Kidney (tissue), 14 donors: ENCODE results near the gene MSX1. TPM values are rescaled to one million over a fixed set of nuclear protein-coding genes. Genes with fewer than 3 reads are reported as not detected.

Experiments used
- DNase-seq, 5 donors: peaks; one replicate each; pipeline ENCODE4 v3.0.0-alpha.2; 2013 to 2020
- FAIRE-seq: peaks from 2 replicates; lab custom pipeline; 2012; peaks lifted over from hg19 to GRCh38; lab: Jason Lieb, UNC
- H3K27ac ChIP-seq, 2 donors: one replicate each; pipeline ENCODE4 v1.7.0; 2013; ENCODE audit warnings: low read depth in 2 of 2, low read length in 2 of 2, inconsistent platforms in 1 of 2
- H3K27me3 ChIP-seq: one replicate; pipeline ENCODE4 v1.7.1; 2013; ENCODE audit warnings: low read length, inconsistent platforms; ENCODE audit not compliant: control insufficient read depth, insufficient read depth
- H3K36me3 ChIP-seq, 3 donors: one replicate each; pipeline versions ENCODE4 v1.7.0 to v1.7.1; 2013; ENCODE audit warnings: low read length in 3 of 3, control low read depth in 1 of 3, inconsistent platforms in 1 of 3; ENCODE audit not compliant: insufficient read depth in 3 of 3, control insufficient read depth in 2 of 3
- H3K4me1 ChIP-seq, 3 donors: one replicate each; pipeline versions ENCODE4 v1.7.0 to v1.7.1; 2013; ENCODE audit warnings: low read length in 3 of 3, inconsistent platforms in 1 of 3, low read depth in 1 of 3; ENCODE audit not compliant: control insufficient read depth in 2 of 3, insufficient read depth in 2 of 3
- H3K4me3 ChIP-seq, 3 donors: one replicate each; pipeline versions ENCODE4 v1.7.0 to v1.8.1; 2013; ENCODE audit warnings: low read length in 3 of 3, control low read depth in 1 of 3, inconsistent platforms in 1 of 3
- H3K9ac ChIP-seq, 3 donors: one replicate each; pipeline versions ENCODE4 v1.7.0 to v1.7.1; 2013; ENCODE audit warnings: low read length in 3 of 3, control low read depth in 1 of 3, inconsistent platforms in 1 of 3
- H3K9me3 ChIP-seq, 3 donors: one replicate each; pipeline versions ENCODE4 v1.7.0 to v1.7.1; 2013; ENCODE audit warnings: low read length in 3 of 3, control low read depth in 1 of 3, inconsistent platforms in 1 of 3; ENCODE audit not compliant: control insufficient read depth in 2 of 3, insufficient read depth in 1 of 3
- intact Hi-C: fragments of 100-400 bp; cut with DNase I; formaldehyde crosslinking; loops from one replicate; pipeline ENCODE4 v1.11.1; 2022
- polyA plus RNA-seq: library from polyadenylated mRNA; stranded (reverse); fragments of 350-450 nt; fragmentation: Illumina TruSeq; extraction: RNeasy Lipid Tissue Mini Kit (QIAGEN cat#74804); gene quantifications from one replicate; pipeline ENCODE4 v1.2.3, GENCODE V29; 2014; ENCODE audit warnings: low read depth, low replicate concordance; ENCODE audit not compliant: insufficient read depth
- total RNA-seq: library from RNA; stranded (reverse); fragmentation: NEBNext Ultra II Directional; extraction: Animal tissue kit (Norgen Biotek cat#: 25700); gene quantifications from one replicate; pipeline ENCODE4 v1.2.1, GENCODE V29; 2021
- TF ChIP-seq, protein P1 (sequence below): IDR thresholded peaks from 3 replicates; pipeline ENCODE4 v1.5.1; 2012; ENCODE audit warnings: mild to moderate bottlenecking, moderate library complexity, borderline replicate concordance; ENCODE audit not compliant: insufficient read depth; ENCODE audit errors: extremely low read depth
- donor health status: control.
- donor health status: control.
- donor health status: control.
- donor health status: control.
- donor health status: control.
- donor health status: DM: yes; HTN: yes; CAD: no.
- donor health status: Normal renal cell carcinoma (clear cell type).

MSX1 gene
- total and polyA plus RNA-seq, 2 donors from 2014 or later, result 2.3 to 3.0 TPM

GRCh38 chr4:4868758-4869723 is 9.6 kb downstream of the MSX1 start:
- Histone ChIP-seq H3K4me3 (no peak overlapping the region), H3K36me3 (no peaks in the 10 kb centered on the region), H3K27me3 (peaks cover 84% of the 10 kb centered on the region), H3K27ac (no peak overlapping the region), H3K4me1 (peaks cover 0 to 15% (median 2%) of the 10 kb centered on the region in 3 donors), H3K9ac (no peak overlapping the region), H3K9me3 (peaks cover 0 to 2% (median 0%) of the 10 kb centered on the region in 3 donors)
- FAIRE-seq (no peak), DNase-seq (peak in 2 of 5 donors; percentile 3 to 49)
- intact Hi-C loops, result no loop called here
- TF ChIP-seq, protein P1, sequence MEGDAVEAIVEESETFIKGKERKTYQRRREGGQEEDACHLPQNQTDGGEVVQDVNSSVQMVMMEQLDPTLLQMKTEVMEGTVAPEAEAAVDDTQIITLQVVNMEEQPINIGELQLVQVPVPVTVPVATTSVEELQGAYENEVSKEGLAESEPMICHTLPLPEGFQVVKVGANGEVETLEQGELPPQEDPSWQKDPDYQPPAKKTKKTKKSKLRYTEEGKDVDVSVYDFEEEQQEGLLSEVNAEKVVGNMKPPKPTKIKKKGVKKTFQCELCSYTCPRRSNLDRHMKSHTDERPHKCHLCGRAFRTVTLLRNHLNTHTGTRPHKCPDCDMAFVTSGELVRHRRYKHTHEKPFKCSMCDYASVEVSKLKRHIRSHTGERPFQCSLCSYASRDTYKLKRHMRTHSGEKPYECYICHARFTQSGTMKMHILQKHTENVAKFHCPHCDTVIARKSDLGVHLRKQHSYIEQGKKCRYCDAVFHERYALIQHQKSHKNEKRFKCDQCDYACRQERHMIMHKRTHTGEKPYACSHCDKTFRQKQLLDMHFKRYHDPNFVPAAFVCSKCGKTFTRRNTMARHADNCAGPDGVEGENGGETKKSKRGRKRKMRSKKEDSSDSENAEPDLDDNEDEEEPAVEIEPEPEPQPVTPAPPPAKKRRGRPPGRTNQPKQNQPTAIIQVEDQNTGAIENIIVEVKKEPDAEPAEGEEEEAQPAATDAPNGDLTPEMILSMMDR, result no peak

- DNase-seq, result peak in 4 of 5 donors; percentile 44 to 54 (median 49)
- Histone ChIP-seq H3K4me3 (no peak overlapping the region), H3K27me3 (peaks cover 82% of the 10 kb centered on the region), H3K9me3 (peaks cover 0 to 2% (median 0%) of the 10 kb centered on the region in 3 donors), H3K4me1 (peaks cover 0 to 15% (median 2%) of the 10 kb centered on the region in 3 donors), H3K36me3 (no peaks in the 10 kb centered on the region), H3K27ac (no peak overlapping the region), H3K9ac (no peak overlapping the region)
- TF ChIP-seq, protein P1, result no peak
- intact Hi-C loops, result no loop called here
- no peak for FAIRE-seq
Observed at GRCh38 chr4:4869731-4870571, 10.5 kb downstream of the MSX1 start.

- FAIRE-seq, result no peak
Observed at GRCh38 chr4:4870576-4871241, 11.2 kb downstream of the MSX1 start.

More at GRCh38 chr4:4870576-4871241, 11.2 kb downstream of the MSX1 start:
- Histone ChIP-seq H3K27ac (no peak overlapping the region), H3K4me1 (peaks cover 0 to 15% (median 2%) of the 10 kb centered on the region in 3 donors), H3K4me3 (no peak overlapping the region), H3K9ac (no peak overlapping the region), H3K27me3 (peaks cover 81% of the 10 kb centered on the region), H3K9me3 (peaks cover 0 to 2% (median 0%) of the 10 kb centered on the region in 3 donors), H3K36me3 (no peaks in the 10 kb centered on the region)
- TF ChIP-seq, protein P1, result no peak
- DNase-seq, result peak in 2 of 5 donors; percentile 14 to 16
- intact Hi-C loops, result no loop called here
